ENCODE data around the gene ZNF521.

DNA sequence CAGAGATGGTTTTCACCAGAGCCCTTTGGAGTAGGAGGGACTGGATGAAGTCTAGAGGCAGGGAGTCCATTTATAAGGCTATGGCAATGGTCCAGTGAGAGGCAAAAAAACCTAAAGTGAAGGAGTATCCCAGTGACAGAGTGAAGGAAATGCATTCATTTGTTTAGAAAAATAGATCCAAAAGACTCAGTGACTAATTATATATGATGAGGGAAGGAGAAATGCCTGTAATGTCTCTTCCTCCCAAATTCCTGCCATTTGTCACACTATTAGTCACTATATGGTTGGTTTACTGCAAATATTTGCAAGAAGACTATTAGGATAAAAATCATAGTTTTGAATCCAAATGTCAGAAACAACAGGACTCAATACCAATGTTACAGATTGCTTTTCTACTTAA lies 104.2 kb downstream of the ZNF521 start:
- TF ChIP-seq, protein P1, sequence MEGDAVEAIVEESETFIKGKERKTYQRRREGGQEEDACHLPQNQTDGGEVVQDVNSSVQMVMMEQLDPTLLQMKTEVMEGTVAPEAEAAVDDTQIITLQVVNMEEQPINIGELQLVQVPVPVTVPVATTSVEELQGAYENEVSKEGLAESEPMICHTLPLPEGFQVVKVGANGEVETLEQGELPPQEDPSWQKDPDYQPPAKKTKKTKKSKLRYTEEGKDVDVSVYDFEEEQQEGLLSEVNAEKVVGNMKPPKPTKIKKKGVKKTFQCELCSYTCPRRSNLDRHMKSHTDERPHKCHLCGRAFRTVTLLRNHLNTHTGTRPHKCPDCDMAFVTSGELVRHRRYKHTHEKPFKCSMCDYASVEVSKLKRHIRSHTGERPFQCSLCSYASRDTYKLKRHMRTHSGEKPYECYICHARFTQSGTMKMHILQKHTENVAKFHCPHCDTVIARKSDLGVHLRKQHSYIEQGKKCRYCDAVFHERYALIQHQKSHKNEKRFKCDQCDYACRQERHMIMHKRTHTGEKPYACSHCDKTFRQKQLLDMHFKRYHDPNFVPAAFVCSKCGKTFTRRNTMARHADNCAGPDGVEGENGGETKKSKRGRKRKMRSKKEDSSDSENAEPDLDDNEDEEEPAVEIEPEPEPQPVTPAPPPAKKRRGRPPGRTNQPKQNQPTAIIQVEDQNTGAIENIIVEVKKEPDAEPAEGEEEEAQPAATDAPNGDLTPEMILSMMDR (conservative IDR thresholded peaks at IDR 0.05; ENCODE audit: low read depth, low read length): no peak
- no peak for TF ChIP-seq EZH2 (IDR thresholded peaks at IDR 0.05; ENCODE audit: borderline replicate concordance, low read depth, low read length, poor library complexity, severe bottlenecking)
